GM18517 (cell line): ENCODE data around the gene NTRK2.

Source experiments
- ATAC-seq: cut with Tn5 transposase; IDR thresholded peaks from one replicate; pipeline ENCODE4 v1.9.1; 2021; ENCODE audit warnings: mild to moderate bottlenecking, moderate library complexity; ENCODE audit not compliant: unreplicated experiment

NTRK2 gene

GRCh38 chr9:84966876-84967830 is 297.6 kb downstream of the NTRK2 start:
- ATAC-seq: no peak

DNA sequence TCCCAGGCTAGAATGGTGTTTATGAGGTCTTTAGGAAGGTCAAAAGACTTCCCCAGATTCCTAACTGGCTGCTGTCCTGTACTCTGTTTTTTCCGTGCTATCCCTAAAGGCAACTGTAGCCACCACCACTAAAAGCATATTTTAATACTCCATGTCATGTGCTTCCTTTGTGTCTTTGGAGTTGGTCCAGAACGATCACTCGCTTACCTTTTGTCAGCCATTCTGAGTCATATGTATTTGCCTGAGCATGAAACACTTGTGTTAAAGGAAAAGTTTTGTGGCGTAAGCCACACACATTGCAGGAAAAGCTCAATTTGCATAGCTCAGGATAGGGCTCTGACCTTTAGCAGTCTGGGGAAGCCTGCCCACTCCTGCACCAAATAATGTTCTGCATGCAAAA is 299.6 kb downstream of the NTRK2 start:
- ATAC-seq: no peak

- ATAC-seq: no peak
These were observed 300.2 kb downstream of the NTRK2 start for GRCh38 chr9:84969736-84970135.

DNA sequence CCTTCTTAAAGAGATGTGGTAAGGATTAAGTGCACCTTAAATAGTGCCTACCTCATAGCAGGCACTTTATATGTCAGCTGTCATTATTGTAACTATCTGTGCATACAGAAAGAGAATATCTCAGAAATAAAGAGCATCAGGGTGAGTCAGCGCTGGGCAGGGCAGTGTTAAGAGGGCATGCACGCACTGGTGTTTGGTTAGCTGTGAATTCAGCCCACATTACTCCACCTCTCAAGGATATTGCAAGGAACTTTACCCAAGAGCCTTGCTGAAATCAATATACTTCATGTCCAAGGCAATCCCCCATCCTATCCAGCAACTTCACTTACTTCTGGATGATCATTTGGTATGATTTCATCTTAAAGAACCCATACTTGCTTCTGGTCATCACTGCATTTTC is 300.9 kb downstream of the NTRK2 start:
- no peak for ATAC-seq

DNA sequence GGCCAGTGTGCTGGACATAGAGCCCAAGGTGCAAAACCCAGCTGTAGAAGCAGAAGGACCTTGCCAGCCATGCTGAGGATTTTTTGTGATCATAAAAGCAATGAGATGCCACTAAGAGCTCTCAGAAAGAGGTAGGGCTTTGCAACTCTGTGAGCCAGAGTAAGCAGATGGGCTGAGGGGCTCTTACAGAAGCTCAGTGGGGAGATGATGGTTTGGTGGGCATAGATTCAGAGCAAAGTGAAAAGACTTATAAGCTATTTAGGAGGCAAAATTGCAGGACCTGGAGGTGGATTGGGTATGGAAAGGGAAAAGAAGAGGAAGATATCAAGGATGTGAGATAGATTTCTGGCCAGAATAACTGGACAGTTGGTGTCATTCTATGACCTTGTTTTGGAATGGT is 302.0 kb downstream of the NTRK2 start:
- ATAC-seq: no peak

DNA sequence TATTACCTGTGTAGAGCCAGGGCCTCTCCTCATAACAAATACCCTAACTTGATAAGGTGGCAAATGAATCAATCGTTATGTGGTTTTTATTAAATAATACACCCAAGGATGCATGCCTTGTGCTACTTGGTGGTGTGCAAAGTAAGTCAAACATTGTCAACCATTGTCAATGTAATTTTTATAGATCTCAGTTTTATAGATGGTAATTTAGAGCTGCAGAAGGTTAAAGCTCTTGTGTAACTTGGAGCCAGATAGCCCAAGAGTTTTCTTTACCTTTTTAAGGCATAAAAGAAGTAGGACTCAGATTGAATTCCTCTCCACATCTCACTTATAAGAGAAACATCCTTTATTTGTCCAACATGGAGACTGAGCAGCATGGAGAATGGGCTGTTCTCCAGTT is 304.7 kb downstream of the NTRK2 start:
- ATAC-seq: no peak

DNA sequence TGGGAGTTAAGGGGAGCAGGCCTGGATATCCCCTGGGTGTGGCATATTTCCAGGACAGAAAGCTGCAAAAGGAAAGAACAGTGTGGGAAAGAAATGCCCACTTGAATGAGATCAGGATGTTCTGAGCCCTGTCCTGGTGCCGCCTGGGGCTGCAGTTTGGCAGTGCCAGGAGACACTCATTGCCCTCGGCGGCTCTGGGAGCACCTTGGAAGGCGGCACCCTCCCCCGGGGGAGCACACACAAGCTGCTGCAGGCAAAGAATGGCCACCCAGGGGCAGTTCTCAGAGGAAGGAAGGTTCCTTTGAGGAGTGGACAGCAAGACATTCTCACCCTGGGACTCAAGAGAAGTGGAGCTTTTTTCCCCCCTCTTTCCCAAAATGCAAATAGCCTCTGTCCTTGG is 305.3 kb downstream of the NTRK2 start:
- ATAC-seq: no peak

DNA sequence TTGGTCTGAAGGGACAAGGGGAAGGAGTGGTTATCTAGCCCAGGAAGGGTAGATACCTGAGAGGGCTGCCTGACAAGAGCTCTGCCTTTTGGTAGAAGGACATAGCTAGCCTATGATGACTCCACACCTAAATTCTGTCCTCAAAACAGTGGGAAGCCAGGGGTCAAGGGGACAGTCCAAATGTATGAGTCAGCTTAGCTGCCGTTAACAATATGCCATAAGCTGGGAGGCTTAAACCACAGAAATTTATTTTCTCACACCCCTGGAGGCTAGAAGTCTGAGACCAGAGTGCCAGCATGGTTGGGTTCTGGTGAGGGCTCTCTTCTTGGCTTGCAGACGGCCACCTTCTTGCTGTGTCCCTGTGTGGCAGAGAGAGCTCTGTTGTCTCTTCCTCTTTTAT is 306.4 kb downstream of the NTRK2 start:
- ATAC-seq: no peak

GRCh38 chr9:84978661-84979060 is 309.1 kb downstream of the NTRK2 start:
- ATAC-seq: no peak

DNA sequence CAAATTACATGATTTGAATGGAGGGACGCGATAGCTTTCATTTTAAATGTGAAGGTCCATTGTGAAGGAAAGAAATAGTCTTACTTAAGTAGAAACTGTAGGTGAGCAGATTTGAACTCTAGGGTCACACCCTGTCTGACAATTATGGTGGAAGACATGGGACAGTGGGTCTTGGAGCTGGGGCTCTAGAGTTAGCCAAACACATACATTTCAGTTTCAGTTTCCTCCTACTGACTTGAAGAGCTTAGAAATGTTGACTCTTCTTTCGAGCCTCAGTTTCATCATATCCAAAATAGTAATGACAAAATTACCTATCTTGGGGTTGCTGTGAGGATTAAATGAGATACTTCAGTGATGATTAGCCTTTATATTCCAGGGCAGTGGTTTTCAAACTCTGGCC is 314.2 kb downstream of the NTRK2 start:
- ATAC-seq: no peak

GRCh38 chr9:84988621-84989020 is 319.1 kb downstream of the NTRK2 start:
- no peak for ATAC-seq

GRCh38 chr9:84990416-84990815 is 320.9 kb downstream of the NTRK2 start:
- ATAC-seq: no peak

GRCh38 chr9:84990850-84991513 is 321.5 kb downstream of the NTRK2 start:
- ATAC-seq: no peak

DNA sequence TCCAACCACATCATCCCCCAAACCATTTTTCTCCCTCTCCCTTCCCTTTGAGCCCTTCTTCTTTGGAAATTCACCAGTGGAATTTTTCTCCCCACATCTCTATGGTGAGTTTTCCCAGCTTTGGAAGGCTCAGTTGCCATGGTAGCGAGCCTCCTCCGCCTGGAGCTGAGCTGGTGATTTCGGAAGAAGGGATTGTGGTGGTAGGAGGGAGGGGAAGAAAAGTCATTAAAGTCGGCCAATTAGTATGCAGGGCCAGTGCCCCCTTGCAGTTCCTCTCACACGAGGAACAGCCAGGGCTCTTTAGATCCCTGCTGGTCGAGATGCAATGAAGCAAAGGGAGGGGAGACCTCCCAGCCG is 322.0 kb downstream of the NTRK2 start:
- no peak for ATAC-seq

- no peak for ATAC-seq
These were observed 322.9 kb downstream of the NTRK2 start for GRCh38 chr9:84992381-84992780.

- no peak for ATAC-seq
These were observed 323.6 kb downstream of the NTRK2 start for GRCh38 chr9:84993105-84993504.

DNA sequence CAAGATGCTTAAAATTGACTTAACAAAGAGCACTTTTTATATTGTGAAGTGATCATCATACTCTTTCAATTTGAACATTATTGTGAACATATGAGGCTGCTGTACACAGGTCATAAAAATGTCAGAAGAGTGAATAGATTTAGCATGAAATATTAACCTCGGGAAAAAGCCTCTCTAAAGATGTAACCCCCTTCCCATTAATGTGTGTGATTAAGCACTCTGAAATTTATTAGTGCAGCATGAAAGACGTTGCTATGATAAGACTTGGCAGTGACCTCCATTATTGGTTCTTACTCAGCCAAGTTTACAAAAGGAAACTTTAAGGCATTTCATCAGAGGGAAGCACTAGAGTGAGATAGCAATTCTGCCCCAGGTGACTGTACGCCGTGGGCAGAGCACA is 326.5 kb downstream of the NTRK2 start:
- ATAC-seq: no peak

GRCh38 chr9:84996716-84997115 is 327.2 kb downstream of the NTRK2 start:
- no peak for ATAC-seq

DNA sequence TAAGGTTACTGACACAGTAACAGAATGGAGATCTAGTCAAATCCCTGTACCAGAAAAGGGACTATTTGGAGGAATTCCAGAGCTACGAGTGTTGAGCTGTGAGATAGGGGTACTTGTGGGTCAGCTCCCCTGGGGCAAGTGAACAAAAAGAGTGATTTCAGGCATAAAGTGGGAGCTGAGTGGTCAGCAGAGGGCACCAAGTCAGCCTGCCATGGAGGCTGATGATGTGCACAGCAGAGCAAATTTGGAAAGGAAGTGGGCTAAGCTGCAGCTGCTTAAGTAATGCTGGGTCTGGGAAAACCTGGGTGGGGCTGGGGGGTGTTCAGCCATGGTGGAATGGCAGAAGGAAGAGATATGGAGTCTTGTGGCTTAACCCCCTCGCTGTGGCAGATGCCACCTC is 327.9 kb downstream of the NTRK2 start:
- ATAC-seq: no peak

DNA sequence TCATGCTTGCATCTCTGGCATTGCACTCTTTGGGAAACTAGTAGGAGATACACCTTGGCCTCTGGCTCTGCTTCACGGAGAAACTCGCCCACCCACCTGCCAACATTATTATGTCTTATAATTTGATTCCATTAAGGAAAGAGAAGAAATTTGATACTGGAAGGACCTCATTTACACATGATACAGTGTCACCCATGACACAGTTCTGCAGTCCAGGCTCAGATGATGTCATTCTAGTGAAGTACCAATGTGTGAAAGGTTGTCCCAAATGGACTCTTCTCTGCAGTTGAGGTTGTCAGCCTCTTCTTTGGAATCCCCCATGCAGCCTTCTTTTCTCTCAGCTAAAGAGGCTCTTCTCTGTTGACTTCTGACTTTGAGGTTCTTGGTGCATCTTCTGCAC is 329.1 kb downstream of the NTRK2 start:
- no peak for ATAC-seq

DNA sequence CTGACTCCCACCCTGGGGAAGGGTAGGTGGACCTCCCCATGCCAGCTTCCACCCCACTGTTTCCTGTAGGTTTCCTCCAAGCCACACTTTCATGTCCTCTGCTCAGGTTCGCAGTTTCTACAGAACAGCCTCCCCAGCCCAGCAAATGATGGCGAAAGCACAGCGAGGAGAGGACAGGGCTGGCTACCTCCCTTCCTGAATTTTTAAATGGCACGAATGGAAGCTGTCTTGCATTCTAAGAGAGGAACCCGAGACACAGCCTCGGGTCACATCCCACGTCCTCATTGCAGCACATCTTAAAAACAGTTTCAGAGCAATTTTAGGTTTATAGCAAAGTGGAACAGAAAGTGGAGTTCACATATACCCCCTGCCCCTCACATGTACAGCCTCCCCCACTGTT is 330.3 kb downstream of the NTRK2 start:
- no peak for ATAC-seq

GRCh38 chr9:85001925-85002324 is 332.4 kb downstream of the NTRK2 start:
- ATAC-seq: no peak
